ENCODE measurements around the gene DENND4B.

GRCh38 chr1:153944827-153945117 is 1.7 kb downstream of the DENND4B start:
- TF ChIP-seq CTCF (IDR thresholded peaks at IDR 0.05; ENCODE audit: low read depth, low read length, missing input control) (no peak), ATF3 (IDR thresholded peaks at IDR 0.05) (no peak), JUND (IDR thresholded peaks at IDR 0.05) (no peak), TAF1 (conservative IDR thresholded peaks at IDR 0.05) (no peak), YY1 (IDR thresholded peaks at IDR 0.05) (no peak), REST (IDR thresholded peaks at IDR 0.05) (no peak), RXRA (IDR thresholded peaks at IDR 0.05) (no peak), RAD21 (IDR thresholded peaks at IDR 0.05) (no peak), GABPA (IDR thresholded peaks at IDR 0.05 in 1 of 2, conservative IDR thresholded peaks at IDR 0.05 in 1 of 2) (no peak), ZBTB33 (IDR thresholded peaks at IDR 0.05) (no peak), SP1 (IDR thresholded peaks at IDR 0.05) (no peak), NR2F2 (IDR thresholded peaks at IDR 0.05) (no peak), HNF4A (conservative IDR thresholded peaks at IDR 0.05) (no peak), MAX (IDR thresholded peaks at IDR 0.05) (no peak)
